ENCODE data around the gene SGTA.

DNA sequence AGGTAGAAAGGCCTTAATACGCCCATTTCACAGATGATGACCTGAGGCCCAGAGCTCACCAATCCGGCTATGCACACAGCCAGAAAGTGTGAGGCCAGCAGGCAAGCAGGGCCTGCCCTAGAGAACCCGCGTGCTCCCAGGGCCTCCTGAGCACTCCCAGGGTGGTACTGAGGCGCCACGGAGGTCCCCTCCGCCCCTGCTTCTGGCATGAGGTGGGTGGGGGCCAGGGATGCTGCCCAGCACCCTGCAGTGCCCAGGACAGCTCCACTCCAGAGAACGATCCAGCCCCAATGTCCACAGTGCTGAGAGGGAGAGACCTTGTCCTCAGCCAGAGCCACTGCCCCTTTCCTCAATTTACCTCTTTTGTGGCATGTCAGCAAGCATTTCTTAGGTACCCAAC lies 13.9 kb downstream of the SGTA start:
- TF ChIP-seq, protein P1, sequence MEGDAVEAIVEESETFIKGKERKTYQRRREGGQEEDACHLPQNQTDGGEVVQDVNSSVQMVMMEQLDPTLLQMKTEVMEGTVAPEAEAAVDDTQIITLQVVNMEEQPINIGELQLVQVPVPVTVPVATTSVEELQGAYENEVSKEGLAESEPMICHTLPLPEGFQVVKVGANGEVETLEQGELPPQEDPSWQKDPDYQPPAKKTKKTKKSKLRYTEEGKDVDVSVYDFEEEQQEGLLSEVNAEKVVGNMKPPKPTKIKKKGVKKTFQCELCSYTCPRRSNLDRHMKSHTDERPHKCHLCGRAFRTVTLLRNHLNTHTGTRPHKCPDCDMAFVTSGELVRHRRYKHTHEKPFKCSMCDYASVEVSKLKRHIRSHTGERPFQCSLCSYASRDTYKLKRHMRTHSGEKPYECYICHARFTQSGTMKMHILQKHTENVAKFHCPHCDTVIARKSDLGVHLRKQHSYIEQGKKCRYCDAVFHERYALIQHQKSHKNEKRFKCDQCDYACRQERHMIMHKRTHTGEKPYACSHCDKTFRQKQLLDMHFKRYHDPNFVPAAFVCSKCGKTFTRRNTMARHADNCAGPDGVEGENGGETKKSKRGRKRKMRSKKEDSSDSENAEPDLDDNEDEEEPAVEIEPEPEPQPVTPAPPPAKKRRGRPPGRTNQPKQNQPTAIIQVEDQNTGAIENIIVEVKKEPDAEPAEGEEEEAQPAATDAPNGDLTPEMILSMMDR (IDR thresholded peaks at IDR 0.05; ENCODE audit: low read depth, low read length): no peak
- no peak for TF ChIP-seq EZH2phosphoT487 (IDR thresholded peaks at IDR 0.05; ENCODE audit: low read depth)
